GM21717 (cell line): ENCODE measurements around the gene RAB37.

Experiments used
- ATAC-seq: cut with Tn5 transposase; IDR thresholded peaks from one replicate; pipeline ENCODE4 v1.9.1; 2021; ENCODE audit warnings: mild to moderate bottlenecking, moderate library complexity; ENCODE audit not compliant: unreplicated experiment

RAB37 gene

DNA sequence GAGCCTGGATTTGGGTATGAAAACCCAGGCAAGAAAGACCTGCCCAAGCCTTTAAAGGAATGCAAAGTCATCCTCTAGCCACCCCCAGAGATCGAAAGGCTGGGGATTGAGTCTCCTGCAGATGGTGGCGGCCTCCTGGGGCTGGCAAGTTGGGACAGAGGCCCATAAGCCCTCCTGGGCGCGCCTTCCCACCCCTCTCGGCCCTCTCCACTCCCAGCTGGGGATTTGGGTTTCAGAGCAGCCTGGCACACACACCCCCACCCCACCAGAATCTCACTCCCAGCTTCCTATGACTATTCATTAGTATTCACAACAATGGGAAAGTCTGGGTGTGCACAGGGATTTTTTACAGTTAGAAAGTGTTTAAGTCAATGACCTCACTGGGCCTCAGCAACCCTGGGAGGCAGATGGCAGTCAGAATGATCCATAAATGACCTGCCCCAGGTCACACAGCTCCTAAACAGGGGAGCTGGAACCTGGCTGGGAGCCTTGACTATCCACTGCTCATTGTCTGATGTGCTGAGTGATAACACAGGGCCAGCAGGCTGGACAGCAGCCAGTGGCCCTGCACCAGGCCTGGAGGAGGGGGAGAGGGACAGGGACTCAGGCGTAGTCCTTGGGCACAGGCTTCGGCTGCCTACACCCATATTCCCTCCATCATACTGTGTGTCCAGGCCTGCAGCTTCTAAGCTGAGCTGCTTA lies 23.5 kb downstream of the RAB37 start:
- ATAC-seq = no peak

DNA sequence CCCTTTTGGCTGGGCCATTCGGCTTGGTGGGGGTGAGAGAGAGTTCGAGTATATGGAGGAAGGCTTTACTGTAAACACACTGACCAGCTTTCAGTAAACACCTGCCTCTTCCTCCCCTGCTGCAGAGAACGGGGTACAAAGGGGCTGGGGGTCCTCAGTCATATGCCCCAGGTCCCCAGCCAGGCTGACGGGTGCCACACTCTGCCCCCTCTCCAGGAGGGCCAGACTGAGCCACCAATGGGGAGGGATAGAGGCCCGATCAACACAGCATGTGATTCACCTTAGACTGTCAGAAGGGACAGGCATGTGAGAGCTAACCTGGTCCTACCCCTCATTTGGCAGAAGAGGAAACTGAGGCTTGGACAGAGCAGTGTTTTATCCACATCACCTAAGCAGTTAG lies 24.4 kb downstream of the RAB37 start:
- ATAC-seq = no peak

DNA sequence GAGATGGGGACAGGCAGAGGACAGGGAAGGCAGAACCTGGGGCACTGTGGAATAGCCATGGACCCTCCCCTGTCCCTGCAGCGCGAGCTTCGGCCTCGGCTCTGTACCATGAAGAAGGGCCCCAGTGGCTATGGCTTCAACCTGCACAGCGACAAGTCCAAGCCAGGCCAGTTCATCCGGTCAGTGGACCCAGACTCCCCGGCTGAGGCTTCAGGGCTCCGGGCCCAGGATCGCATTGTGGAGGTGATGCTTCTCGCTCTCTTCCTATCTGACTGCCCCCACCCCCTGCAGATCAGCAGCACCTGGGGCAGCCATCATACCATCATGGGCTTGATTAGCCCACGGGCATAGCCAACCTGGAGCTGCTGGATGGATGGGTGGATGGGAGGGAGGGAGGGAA lies 24.9 kb downstream of the RAB37 start:
- no peak for ATAC-seq

DNA sequence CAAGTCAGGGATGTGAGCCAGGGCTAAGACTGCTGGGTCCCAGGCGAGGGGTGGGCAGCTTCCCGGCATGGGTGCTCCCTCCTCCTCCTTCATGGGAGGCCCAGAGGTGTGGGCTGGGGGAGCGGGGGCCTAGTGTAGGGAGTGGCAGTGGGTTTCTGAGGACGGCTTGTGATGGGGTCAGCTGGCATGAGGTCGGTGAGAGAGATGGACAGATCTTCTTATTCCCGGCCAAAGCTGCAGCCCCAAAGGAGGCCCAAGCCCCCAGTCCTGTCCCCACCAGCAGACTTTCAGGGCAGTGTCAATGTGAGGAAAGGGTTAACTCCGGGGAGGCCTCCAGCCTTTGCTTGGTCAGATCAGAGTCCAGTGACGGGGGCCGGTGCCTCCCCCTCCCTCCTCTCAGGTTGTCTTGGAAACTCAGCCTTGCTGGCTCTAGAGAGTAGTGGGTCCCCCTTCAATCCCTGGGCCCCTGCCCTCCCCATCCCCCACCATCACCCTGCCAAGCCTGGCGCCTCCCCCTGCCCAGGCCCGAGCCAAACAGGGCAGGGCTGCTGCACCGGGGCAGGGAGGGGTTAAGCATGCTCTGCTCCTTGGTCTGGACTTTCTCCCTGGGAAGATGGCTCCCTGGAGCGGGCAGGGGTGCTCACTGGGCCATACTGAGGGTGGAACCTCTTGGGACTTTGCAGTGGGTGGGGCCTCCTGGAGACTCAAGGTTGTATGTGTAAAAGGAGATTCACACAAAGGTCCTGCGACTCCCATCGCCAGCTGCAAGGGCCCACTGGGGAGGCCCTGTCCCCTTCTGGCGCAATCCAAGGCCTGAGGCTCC lies 26.7 kb downstream of the RAB37 start:
- ATAC-seq = no peak

DNA sequence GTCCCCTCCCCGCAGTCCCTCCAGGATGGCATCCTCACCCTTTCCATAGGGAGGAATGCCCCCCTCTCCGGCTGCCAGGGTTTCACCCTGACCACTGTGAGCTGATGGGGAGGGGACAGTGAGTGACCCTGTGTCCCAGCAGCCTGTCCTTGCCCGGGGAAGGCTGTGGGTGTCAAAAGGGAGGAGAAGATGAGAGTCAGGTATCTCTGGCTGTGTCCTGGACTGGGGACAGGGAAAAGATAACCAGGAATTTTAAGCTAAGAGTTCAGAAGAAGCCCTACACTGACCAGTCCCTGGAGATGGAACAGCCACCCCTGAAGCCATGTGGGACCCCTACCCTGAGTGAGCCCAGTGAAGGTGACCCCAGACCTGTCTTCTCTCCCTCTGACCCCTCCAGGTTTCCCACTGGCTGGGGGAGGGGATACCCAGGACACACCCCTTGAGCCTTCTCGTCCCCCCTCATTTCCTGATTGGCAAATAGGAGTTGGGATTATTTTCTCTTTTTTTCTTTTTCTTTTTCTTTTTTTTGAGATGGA lies 27.8 kb downstream of the RAB37 start:
- no peak for ATAC-seq

DNA sequence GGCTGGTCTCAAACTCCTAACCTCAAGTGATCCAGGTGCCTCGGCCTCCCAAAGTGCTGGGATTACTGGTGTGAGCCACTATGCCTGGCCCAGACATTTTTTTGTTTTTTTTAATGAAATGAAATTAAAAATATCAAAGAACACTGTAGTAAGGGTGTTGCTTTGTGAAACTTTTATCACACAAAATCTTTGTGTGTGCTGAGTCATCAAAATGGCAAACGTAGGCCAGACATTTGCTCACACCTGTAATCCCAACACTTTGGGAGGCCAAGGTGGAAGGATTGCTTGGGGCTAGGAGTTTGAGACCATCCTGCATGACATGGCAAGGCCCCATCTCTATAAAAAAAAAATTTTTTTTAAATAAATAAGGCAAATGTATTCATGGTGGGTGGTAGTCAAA lies 29.4 kb downstream of the RAB37 start:
- no peak for ATAC-seq

DNA sequence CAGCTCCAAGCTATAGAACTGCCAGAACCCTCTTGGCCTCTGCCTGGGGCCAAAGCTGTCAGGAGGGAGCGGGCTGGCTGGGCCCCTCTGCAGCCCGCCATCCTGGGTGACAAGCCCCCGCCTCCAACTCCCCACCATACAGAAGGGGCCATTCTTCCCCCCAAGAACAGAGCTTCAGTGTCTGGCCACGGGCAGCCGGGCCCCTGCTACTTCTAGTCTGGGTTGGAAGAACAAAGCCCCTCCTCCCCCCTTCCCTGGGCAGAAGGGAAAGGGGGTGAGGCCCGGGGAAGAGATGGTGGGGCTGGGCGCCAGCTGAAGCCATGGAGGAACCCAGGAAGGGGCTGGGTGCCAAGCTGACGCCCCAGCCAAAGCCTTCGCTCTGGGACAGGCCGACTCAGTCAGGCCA lies 30.1 kb downstream of the RAB37 start:
- ATAC-seq = no peak

DNA sequence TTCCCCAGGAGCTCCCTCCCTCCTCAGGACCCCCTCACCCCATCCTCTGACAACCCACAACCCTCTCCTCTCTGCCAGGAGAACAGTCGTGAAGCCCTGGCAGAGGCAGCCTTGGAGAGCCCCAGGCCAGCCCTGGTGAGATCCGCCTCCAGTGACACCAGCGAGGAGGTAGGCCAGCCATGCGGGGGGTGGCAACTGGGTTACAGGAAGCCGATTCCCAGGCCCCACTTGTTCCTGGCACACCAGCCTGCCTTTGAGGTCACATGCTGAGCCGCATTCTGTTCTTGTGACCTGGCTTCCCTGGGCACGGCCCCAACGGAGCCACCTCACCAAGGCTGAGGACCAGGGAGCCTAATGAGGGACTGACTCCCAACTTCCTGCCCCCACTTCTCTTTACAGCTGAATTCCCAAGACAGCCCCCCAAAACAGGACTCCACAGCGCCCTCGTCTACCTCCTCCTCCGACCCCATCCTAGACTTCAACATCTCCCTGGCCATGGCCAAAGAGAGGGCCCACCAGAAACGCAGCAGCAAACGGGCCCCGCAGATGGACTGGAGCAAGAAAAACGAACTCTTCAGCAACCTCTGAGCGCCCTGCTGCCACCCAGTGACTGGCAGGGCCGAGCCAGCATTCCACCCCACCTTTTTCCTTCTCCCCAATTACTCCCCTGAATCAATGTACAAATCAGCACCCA lies 31.2 kb downstream of the RAB37 start:
- ATAC-seq = no peak

DNA sequence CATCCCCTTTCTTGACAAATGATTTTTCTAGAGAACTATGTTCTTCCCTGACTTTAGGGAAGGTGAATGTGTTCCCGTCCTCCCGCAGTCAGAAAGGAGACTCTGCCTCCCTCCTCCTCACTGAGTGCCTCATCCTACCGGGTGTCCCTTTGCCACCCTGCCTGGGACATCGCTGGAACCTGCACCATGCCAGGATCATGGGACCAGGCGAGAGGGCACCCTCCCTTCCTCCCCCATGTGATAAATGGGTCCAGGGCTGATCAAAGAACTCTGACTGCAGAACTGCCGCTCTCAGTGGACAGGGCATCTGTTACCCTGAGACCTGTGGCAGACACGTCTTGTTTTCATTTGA lies 31.7 kb downstream of the RAB37 start:
- ATAC-seq = no peak

DNA sequence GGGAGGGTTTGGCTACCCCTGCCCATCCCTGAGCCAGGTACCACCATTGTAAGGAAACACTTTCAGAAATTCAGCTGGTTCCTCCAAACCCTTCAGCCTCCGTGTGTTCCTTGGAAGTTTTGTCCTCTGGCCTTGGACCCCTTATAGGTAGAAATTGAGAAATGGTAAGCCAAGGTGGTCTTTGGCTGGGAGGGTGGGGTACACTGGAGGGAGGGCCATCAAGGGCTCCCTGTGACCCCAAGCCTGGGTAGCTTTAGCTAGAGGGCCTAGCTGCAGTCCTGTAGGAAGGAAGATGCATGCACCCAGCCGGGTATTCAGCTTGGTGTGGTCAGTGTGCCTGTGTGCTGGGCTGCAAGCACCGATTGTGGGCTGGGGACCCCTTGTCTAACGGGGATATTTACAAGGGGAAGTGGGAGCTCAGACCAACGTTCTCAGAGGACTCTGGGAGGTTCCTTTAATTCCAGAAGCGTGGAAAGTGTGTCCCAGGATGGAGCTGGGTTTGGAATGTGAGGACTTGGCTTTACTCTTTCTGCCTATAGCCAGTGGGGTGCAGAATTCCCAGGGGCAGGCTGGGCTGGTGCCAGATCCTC lies 32.3 kb downstream of the RAB37 start:
- ATAC-seq = no peak

DNA sequence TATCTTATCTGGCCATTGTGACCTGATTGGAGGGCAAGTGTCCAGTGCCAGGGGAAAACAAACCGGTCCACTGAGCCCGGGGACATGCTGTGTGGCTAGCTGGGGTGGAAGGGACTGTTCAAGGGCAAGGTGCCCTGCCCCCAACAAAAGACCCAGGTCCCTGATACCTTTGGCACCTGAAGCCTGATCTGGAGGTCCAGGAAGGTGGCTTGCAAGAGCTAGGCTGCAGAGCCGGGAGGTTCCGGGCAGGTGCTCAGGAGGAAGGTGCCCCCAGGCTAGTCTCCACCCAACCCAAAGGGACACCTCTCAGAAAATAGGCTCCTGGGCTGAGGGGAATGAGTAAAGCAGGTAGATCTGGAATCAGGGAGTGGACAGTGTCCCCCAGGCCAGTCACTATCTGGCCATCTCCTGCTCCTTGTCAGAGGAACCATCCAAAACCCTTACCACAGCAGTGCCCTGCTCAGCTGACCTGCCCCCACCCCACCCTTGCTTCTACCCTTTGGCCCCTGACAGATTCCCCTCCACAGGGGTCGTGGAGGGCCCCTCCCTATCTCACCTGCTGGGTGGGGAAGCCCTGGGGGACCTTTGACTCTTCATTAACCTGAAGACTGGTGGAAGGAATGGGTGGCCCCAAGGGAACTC lies 32.9 kb downstream of the RAB37 start:
- no peak for ATAC-seq

DNA sequence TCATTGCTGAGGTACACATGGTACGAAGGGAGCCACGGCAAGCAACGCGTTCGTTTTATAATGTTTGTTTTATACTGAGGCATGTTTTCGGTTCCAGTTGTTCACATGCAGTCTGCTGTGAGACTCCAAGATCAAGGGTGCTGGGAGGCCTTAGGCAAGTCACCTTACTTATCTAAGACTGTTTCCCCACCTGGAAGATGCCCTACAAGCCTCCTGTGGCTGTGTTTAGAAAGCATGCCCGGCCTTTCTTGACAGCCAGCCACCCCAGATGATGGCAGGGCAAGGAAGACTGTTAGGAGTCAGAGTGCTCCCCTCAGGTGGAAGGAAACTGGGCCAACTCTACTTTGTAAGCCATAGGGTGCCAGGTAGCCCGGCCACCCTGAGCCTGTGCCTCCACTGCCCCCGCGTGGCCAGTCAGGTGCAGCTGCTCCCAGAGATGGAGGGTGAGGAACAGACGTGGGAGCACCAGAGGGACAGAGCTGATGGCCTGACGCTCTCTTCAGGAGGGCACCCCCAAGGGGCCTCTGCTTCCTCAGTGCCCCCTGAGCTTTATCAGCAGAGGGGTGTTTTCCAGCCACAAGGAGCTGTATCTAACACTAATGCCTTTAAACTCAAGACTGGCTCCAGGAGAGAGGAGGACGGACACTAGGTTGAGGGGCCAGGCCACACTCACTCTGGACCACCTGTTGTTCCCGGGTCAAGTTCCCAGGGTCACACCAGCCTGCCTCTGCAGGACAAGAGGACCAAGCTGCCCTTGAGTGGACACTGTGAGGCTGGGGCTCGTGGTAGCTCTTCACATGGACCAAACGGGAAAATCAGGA lies 33.7 kb downstream of the RAB37 start:
- no peak for ATAC-seq

DNA sequence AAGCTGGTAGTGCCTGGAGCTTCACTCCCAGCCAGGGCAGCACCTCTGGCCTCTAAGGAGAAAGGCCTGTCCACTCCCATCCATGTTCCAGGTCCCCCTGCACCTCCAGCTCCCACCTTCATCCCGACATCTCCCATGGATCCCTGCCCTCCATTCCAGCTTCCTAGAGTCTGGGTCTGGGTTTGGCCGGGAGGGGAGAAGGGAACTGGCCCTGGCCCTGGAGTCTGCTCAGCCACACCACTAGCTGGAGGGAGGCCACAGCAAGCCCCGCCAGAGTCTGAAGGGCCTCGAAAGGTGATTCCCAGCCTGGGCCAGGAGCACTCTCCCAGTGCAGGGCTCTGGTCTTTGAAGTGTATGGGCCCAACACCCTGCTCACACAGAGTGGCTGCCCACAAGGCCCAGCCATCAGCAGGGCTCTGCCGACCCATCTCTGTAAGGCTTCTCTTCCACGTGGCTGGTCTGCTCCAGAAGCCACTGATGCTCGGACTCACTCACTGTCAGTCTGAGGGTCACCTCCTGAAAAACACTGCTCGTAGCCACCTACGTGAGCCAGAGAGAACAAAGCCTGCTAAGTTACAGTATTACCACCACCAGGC lies 34.4 kb downstream of the RAB37 start:
- no peak for ATAC-seq

DNA sequence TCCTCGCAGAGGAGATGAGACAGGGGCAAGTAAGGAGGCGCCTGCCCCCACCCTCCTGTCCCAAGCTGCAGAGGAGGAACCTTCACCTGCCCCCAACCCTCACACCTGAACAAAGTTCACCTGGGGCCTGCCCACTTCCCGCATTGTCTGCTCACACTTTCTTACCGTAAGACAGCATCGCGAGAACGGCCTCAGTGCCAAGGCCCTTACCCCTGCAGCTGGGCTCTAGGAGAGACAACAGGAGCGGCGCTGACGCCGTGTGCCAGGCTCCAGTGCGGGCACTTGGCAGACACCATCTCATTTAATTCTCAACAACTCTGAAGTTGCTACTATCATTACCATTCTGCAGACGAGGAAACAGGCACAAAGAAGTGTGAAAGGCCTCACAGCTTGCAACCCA lies 35.0 kb downstream of the RAB37 start:
- ATAC-seq = no peak

DNA sequence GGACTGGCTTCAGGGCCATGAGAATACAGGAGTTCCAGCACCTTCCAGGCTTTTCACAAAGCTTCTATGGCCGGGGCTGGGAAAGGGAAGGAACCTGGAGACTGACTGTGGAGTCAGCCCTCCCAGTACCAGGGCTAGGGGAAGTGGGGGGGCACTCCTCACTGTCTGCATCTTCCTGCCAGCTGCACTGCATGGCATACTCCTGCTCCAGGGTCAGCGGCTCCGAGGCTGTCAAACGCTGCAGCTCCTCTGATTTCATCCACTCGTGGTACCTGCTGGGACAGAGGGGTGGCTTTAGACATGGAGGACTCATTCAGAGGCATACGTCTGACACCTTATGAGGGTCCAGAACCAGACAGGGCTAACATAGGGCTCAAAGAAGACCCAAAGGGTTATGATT lies 36.4 kb downstream of the RAB37 start:
- no peak for ATAC-seq

DNA sequence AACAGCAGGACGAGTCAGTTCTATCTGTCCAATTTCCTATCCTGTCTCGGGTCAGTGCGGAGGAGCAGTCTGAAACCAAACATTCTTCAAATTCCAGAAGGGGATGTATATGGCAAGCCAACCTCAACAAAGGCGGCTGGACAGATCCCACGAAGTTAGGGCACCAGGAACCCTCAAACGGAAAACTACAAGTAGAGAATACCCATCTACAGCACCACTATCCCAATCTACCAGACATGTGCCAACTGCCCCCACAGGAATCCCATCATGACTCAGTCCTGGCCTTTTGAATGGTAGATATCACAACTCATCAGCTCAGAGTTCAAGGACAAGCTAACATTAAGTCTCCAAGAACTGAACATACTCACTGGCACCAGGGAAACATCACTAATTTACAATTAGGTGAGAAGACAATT lies 36.8 kb downstream of the RAB37 start:
- ATAC-seq = no peak

DNA sequence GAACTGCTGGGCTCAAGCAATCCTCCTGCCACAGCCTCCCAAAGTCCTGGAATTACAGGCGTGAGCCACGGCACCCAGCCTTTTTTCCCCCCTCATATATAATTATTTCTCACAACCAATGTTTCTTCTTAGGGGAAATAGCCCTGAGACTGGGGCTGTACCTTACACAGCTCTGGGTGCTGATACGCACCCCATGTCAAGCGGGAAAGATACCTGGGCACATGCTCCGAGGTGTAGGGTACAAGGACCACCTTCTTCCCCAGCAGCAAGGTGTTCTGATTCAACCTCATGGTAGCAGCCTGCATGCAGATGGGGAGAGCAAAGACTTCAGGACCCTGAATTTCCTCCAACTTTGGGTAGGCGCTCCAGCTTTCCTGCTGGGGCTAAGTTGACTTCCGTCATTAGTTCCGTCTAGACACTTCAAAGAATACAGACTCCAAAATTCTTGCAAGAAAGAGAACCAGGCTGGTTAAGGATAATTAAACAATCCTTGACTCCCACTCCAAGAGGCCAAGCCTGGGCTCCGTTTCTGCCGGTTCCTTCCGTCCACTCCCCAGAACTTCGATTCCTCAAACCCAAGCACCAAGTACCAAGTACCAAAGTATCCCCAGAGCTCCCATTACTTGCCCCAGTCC lies 38.5 kb downstream of the RAB37 start:
- no peak for ATAC-seq

DNA sequence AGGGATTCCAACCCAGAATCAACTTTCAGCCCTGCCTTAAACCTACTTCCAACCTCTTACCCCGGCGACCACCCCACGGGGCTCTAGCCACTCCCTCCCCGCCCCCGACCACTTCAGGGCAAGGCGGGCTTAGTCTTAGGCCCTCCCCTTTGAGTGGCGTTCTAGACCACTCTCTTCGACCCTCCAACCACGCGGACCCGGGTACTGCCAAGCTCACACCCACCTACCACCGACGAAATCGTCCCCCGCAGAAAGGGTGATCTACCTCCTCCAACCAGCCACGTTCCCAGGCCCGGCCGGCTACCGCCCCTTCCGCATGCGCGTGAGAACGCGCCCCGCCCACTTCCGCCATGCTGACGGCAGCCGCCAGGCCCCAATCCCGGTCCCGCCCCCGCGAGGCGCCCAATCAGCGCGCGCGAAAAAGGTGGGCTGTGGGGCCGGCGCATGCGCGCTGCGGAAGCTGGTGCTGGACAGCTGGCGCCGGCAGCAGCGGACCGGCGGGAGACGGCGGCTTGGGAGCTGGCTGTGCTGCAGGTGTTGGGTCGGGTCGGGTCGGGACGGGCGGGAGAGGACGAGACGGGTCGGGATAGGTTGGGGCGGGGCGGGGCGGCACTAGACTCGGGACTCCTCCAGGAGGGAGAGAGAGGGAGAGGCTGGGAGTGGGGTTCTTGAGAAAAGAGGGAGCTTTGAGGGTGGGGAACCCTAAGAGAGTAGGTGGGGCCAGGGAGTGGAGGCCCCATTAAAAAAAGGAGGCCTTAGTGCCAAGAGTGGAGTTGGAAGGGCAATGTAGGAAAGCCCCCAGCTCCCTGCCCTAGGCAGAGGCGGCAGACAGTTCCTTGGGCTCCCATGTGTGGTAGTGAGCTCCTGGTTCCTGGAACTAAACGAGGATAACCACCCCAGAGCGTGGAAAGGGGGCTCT lies 39.2 kb downstream of the RAB37 start, which contains the start of gene NAT9:
NAT9 (minus strand) TSS at position 302 of the 919 bp plus-strand sequence. CDS start 647 bp downstream, outside the sequence.
- ATAC-seq = peak; percentile 47
